ENCODE measurements around the gene NDEL1.
"Not testable (repeated sequence)": the region's sequence is repeated elsewhere in the genome, so short reads cannot be mapped to it uniquely, and the experiment has no call there.

NDEL1 gene, protein sequence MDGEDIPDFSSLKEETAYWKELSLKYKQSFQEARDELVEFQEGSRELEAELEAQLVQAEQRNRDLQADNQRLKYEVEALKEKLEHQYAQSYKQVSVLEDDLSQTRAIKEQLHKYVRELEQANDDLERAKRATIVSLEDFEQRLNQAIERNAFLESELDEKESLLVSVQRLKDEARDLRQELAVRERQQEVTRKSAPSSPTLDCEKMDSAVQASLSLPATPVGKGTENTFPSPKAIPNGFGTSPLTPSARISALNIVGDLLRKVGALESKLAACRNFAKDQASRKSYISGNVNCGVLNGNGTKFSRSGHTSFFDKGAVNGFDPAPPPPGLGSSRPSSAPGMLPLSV

DNA sequence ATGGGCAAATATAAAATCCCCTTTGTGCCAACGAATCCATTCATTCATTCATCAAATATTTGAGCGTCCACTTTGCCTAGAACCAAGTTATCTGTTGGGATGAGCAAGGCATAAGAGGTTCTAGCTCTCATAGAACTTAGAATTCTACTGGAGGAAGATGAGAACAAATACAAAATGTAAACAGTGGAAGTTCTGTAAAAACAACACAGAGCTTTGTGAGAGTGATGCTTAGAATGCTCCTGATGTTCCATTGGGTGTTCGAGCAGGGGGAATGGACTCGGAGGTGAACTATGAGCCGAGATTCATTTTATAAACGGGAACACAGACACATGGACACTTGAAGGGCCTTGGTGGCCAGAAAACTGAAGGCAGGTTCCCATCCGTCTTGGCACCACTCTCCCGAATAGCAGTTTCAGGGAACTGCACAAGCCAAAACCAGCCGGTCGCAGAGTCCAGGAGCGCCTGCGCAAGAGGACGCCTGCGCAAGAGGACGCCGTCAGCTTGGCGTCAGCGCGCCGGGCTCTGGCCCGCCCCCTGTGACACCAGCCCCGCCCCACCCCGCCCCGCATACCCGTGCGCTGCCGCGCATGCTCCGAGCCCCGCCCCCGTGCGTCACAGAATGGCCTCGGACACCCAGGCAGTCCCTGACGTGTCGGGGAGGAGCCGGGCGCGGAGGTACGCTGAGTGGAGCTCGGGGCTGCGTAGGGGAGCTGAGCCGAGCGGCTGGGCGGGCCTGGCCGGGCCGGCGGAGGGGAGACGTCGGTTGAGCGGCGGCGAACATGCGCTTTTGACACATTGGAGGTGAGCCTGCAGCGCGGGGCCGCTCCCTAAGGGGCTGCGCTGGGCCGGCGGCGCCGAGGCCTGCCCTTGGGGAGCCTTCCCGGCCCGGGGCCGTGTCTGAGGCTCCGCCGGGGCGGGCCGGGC is at the start of gene NDEL1:
NDEL1 (plus strand) TSS at position 640 of the 924 bp plus-strand sequence. CDS start 8,388 bp downstream, outside the sequence.
- Mint-ChIP-seq H3K4me3 (peak within 1 kb of the TSS; percentile 97), H3K36me3 (peaks cover 3% of the 10 kb centered on the region), H3K27ac (peak within 1 kb of the TSS; percentile 98), H3K9me3 (no peaks in the 10 kb centered on the region), H3K4me1 (peaks cover 15% of the 10 kb centered on the region), H3K27me3 (no peaks in the 10 kb centered on the region)
- DNase-seq (ENCODE audit: low spot score in 2 of 2) (peak; percentile 96 to 98), ATAC-seq (ENCODE audit: low read depth) (peak; percentile 90)

- Mint-ChIP-seq H3K27me3 (no peaks in the 10 kb centered on the region), H3K4me3 (no peak overlapping the region), H3K4me1 (peaks cover 15% of the 10 kb centered on the region), H3K27ac (no peak overlapping the region), H3K36me3 (peaks cover 3% of the 10 kb centered on the region), H3K9me3 (no peaks in the 10 kb centered on the region)
- ATAC-seq (ENCODE audit: low read depth) = no peak
- no peak for DNase-seq (ENCODE audit: low spot score in 2 of 2)
Measured at GRCh38 chr17:8386841-8387240, 48.8 kb upstream of the NDEL1 start.

DNA sequence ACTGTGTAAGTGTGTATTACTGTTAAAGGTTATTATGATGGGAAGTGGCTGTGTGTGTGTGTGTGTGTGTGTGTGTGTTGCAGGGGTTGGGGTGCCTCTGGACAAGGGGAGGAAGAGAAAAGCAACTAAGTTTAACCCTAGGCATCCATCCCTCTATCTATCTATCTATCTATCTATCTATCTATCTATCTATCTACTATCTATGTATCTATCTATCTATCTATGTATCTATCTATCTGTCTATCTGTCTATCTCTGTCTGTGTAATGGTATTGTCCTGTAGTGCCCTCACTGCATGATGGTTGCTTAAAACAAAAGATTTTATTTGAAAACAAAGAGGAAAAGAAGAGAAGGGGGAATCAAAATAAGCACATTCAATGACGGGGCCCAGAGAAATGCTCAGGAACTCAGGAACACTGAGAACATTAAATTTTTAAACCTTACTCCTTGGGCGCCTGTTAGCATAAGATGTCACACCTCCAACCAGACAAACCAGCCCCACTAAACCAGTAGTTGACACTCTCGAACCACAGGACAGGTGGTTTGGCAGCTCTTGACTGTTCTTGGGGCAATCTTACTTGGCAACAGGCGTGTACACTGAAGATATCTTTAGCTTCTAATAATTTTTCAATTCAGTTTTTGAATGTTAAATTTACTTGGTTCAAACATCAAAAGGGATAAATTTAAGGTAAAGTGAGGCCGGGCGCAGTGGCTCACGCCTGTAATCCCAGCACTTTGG is 47.6 kb upstream of the NDEL1 start:
- Mint-ChIP-seq H3K4me1 (peaks cover 13% of the 10 kb centered on the region), H3K4me3 (no peak overlapping the region), H3K36me3 (peaks cover 1% of the 10 kb centered on the region), H3K9me3 (no peaks in the 10 kb centered on the region), H3K27me3 (no peaks in the 10 kb centered on the region), H3K27ac (no peak overlapping the region)
- ATAC-seq (ENCODE audit: low read depth) (no peak), DNase-seq (ENCODE audit: low spot score in 2 of 2) (no peak)

DNA sequence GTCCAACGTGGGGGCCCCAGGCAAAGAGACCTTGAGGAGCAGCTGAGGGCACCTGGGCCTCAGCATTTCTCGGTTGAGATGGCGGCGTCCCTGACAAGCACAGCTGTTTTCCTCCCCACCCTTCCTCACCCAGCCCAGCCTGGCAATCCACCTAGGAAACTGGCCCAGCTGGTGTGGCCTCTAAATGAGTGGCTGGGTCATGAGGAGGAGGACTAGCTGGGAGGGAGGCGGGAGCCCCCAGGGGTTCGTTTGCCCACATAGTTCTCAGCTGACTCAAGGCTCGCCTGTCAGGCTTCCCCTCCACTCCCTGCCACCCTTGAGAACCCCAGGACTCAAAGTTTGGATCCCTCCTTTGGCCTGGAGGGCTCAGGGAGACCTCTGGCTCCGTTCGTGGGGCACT is 44.0 kb upstream of the NDEL1 start:
- peaks cover 6% of the 10 kb centered on the region for H3K27me3 Mint-ChIP-seq
- ATAC-seq (ENCODE audit: low read depth) (no peak), DNase-seq (ENCODE audit: low spot score in 2 of 2) (no peak)
- peaks cover 1% of the 10 kb centered on the region for H3K36me3 Mint-ChIP-seq
- H3K9me3 Mint-ChIP-seq = no peaks in the 10 kb centered on the region
- H3K27ac Mint-ChIP-seq = no peak overlapping the region
- peaks cover 6% of the 10 kb centered on the region for H3K4me1 Mint-ChIP-seq
- no peak overlapping the region for H3K4me3 Mint-ChIP-seq

DNA sequence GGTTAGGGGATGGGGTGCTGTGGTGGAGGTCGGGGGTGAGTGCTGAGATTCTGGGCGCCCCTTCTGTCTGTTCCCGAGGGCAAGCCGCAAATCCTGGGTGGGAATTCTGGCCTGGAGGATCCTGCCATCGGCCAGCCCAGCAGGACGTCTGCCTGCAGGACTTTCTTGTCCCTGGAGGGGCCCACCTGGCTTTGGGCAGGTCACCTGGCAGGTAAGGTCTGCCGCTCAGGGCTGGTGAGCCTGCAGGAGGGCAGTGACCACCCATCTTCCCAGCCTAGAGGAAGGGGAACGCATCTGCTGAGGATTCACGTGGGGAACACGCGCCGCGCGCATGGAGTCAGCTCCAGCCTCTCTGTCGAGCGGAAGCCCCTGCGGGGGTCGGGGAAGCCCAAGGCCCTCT is 43.4 kb upstream of the NDEL1 start:
- peaks cover 1% of the 10 kb centered on the region for H3K36me3 Mint-ChIP-seq
- no peak overlapping the region for H3K27ac Mint-ChIP-seq
- no peaks in the 10 kb centered on the region for H3K9me3 Mint-ChIP-seq
- H3K27me3 Mint-ChIP-seq = peaks cover 6% of the 10 kb centered on the region
- no peak for ATAC-seq (ENCODE audit: low read depth)
- H3K4me3 Mint-ChIP-seq = no peak overlapping the region
- DNase-seq (ENCODE audit: low spot score in 2 of 2) = no peak
- peaks cover 6% of the 10 kb centered on the region for H3K4me1 Mint-ChIP-seq

- Mint-ChIP-seq H3K9me3 (no peaks in the 10 kb centered on the region), H3K27me3 (peaks cover 8% of the 10 kb centered on the region), H3K36me3 (peaks cover 1% of the 10 kb centered on the region), H3K4me1 (peaks cover 6% of the 10 kb centered on the region), H3K27ac (peak overlapping the region; percentile 75), H3K4me3 (no peak overlapping the region)
- ATAC-seq (ENCODE audit: low read depth) (no peak), DNase-seq (ENCODE audit: low spot score in 2 of 2) (no peak)
Measured at GRCh38 chr17:8392674-8393469, 42.8 kb upstream of the NDEL1 start.

DNA sequence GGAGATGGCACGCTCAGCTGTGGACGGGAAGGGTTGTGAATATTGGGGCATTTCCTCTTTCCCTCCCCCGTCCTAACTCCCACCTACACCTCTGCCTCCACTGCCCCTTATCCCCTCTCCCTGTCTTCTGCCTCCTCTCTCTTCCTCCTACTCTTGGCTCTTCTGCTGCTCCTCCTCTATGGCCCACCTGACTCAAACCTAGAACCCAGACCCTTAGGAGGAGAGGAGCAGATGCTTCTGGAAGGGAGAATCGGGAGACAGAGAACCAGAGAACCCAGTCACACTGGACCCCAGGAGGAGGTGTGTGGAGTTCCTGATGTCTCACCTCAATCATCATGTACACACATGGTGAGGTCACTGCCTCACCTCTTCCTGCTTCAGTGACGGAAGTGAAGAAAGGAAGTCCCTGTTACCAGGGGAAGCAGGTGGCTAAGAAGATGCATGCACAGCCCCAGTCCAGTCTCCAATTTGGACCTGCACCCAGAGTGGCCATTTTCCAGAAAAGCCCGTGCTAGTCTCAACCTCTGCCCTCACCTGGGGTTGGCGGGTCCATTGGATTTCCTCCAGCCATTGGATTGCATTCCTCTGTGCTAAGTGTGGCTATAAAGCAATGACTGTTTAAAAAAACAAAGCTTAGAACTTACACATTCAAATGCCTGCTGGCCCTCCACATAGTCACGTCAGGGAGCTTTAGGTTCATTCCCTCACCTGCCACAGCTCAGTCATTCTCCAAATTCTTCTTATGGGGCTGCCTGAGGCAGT is 42.0 kb upstream of the NDEL1 start:
- Mint-ChIP-seq H3K36me3 (peaks cover 1% of the 10 kb centered on the region), H3K4me1 (peaks cover 6% of the 10 kb centered on the region), H3K4me3 (peak overlapping the region; percentile 12), H3K27me3 (peaks cover 11% of the 10 kb centered on the region), H3K27ac (peak overlapping the region; percentile 75), H3K9me3 (no peaks in the 10 kb centered on the region)
- peak in 1 of 2 donors; percentile 32 for DNase-seq (ENCODE audit: low spot score in 2 of 2)
- peak; percentile 99 for ATAC-seq (ENCODE audit: low read depth)

DNA sequence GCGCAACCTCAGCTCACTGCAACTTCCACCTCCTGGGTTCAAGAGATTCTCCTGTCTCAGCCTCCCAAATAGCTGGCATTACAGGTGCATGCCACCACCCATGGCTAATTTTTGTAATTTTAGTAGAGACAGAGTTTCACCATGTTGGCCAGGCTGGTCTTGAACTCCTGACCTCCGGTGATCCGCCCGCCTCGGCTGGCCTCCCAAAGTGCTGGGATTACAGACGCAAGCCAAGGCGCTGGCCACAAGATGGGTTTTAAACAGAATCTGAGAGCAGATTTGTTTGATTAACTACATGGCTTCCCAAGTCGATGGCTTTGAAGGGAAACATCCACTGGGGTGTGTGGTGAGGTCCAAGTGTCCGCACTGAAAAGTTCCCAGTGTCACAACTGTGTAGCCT is 41.2 kb upstream of the NDEL1 start:
- peak overlapping the region; percentile 35 for H3K27ac Mint-ChIP-seq
- H3K9me3 Mint-ChIP-seq; DNase-seq (ENCODE audit: low spot score in 2 of 2); H3K4me1 Mint-ChIP-seq; H3K36me3 Mint-ChIP-seq; H3K4me3 Mint-ChIP-seq; ATAC-seq (ENCODE audit: low read depth): not testable (repeated sequence)
- H3K27me3 Mint-ChIP-seq = peaks cover 11% of the 10 kb centered on the region

- Mint-ChIP-seq H3K9me3 (no peaks in the 10 kb centered on the region), H3K27ac (no peak within 1 kb of the TSS)
- no peak for ATAC-seq (ENCODE audit: low read depth)
Measured at GRCh38 chr17:8397636-8398035, 38.0 kb upstream of the NDEL1 start, which contains the start of gene RNF222. Gene RNF222 (minus strand): TSS chr17:8397827. CDS start chr17:8393461, 4,366 bp downstream.

DNA sequence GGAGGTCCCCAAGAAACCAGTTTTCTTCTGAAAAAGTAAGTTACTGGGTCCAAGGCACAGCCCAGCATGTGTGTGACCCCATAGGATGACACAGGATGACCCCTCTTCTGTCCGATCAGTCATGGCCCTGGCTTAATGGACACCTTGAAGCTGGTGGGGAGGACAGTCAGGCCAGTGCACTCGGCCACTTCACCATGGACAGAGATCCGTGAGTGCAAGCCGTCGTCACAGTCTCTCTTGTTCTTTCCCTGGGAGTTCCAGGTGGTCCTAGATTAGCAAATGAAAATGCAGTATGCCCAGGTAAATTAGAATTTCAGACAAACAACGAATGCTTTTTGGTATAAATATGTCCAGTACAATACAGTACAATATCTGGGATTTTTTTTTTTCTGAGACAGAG is 36.7 kb upstream of the NDEL1 start:
- Mint-ChIP-seq H3K27ac (no peak overlapping the region), H3K36me3 (no peaks in the 10 kb centered on the region), H3K9me3 (no peaks in the 10 kb centered on the region), H3K27me3 (peaks cover 24% of the 10 kb centered on the region), H3K4me1 (peaks cover 2% of the 10 kb centered on the region), H3K4me3 (no peak overlapping the region)
- DNase-seq (ENCODE audit: low spot score in 2 of 2) = no peak
- ATAC-seq (ENCODE audit: low read depth) = no peak

More at GRCh38 chr17:8397636-8398035, 38.0 kb upstream of the NDEL1 start, which contains the start of gene RNF222:
- H3K4me3 Mint-ChIP-seq = no peak within 1 kb of the TSS
- H3K27me3 Mint-ChIP-seq = peaks cover 20% of the 10 kb centered on the region
- DNase-seq (ENCODE audit: low spot score in 2 of 2) = no peak
- peaks cover 6% of the 10 kb centered on the region for H3K4me1 Mint-ChIP-seq
- H3K36me3 Mint-ChIP-seq = no peaks in the 10 kb centered on the region

GRCh38 chr17:8401107-8401506 is 34.6 kb upstream of the NDEL1 start:
- no peak overlapping the region for H3K4me3 Mint-ChIP-seq
- peaks cover 25% of the 10 kb centered on the region for H3K27me3 Mint-ChIP-seq
- no peaks in the 10 kb centered on the region for H3K36me3 Mint-ChIP-seq
- no peaks in the 10 kb centered on the region for H3K4me1 Mint-ChIP-seq
- no peak overlapping the region for H3K27ac Mint-ChIP-seq
- H3K9me3 Mint-ChIP-seq = no peaks in the 10 kb centered on the region
- no peak for DNase-seq (ENCODE audit: low spot score in 2 of 2)
- no peak for ATAC-seq (ENCODE audit: low read depth)

- no peak for DNase-seq (ENCODE audit: low spot score in 2 of 2)
- Mint-ChIP-seq H3K27ac (no peak overlapping the region), H3K27me3 (peaks cover 18% of the 10 kb centered on the region), H3K4me1 (no peaks in the 10 kb centered on the region), H3K4me3 (no peak overlapping the region), H3K9me3 (no peaks in the 10 kb centered on the region), H3K36me3 (no peaks in the 10 kb centered on the region)
- ATAC-seq (ENCODE audit: low read depth) = no peak
Measured at GRCh38 chr17:8402921-8403536, 32.7 kb upstream of the NDEL1 start.
